Osteocyte (in vitro differentiated cells): Measurements from ENCODE around the gene PRTFDC1. TPM values are rescaled to one million over a fixed set of nuclear protein-coding genes. Genes with fewer than 3 reads are reported as not detected.
A peak's percentile ranks its signal among the peaks of the same experiment; 100 is the strongest.

Experiments used
- DNase-seq: peaks from one replicate; pipeline ENCODE4 v3.0.0; 2021; ENCODE audit warnings: mixed read lengths; ENCODE audit not compliant: unreplicated experiment; ENCODE audit errors: extremely low spot score
- H3K27ac Mint-ChIP-seq: one replicate; pipeline ENCODE4 v1.8.0; 2021; ENCODE audit warnings: mild to moderate bottlenecking, mixed read lengths; ENCODE audit not compliant: unreplicated experiment
- H3K27me3 Mint-ChIP-seq: one replicate; pipeline ENCODE4 v1.8.0; 2021; ENCODE audit warnings: mixed read lengths; ENCODE audit not compliant: unreplicated experiment
- H3K36me3 Mint-ChIP-seq: one replicate; pipeline ENCODE4 v1.8.0; 2021; ENCODE audit warnings: mixed read lengths; ENCODE audit not compliant: unreplicated experiment
- H3K4me1 Mint-ChIP-seq: one replicate; pipeline ENCODE4 v1.8.0; 2021; ENCODE audit warnings: mixed read lengths; ENCODE audit not compliant: unreplicated experiment
- H3K4me3 Mint-ChIP-seq: one replicate; pipeline ENCODE4 v1.8.0; 2021; ENCODE audit warnings: mild to moderate bottlenecking, moderate library complexity, mixed read lengths; ENCODE audit not compliant: unreplicated experiment
- H3K9me3 Mint-ChIP-seq: one replicate; pipeline ENCODE4 v1.8.0; 2021; ENCODE audit warnings: mixed read lengths; ENCODE audit not compliant: unreplicated experiment
- CTCF ChIP-seq: fragments of 200-600 bp; sonication (generic); IDR thresholded peaks from 2 replicates; pipeline ENCODE4 v1.5.0; 2021; ENCODE audit warnings: antibody characterized with exemption, mild to moderate bottlenecking, moderate library complexity
- total RNA-seq: library from RNA; stranded (reverse); gene quantifications from 2 replicates; pipeline ENCODE4 v1.2.1, GENCODE V29; 2021

Gene PRTFDC1
- total RNA-seq, 1 donor from 2014 or later: 4.4 TPM

- H3K27ac Mint-ChIP-seq: no peak overlapping the region
These were observed 52.8 kb downstream of the PRTFDC1 start for GRCh38 chr10:24899571-24899970.

DNA sequence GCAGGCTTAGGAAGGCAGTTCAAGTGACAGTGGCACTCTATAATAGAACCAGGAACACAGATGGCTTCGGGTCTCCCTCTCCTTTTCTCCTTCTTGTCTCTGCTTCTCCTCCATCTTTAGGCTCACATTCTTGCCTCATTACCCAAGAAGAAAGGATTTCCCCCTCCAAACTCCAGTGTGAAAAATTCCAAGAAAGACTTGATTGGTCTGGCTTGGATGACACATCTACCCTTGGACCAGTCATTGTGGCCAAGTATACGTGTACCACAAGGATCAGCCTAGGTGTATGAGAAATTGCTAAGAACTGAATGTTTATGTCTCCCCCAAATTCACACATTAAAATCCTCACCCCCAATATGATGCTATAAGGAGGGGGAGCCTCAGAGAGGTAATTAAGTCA is 53.9 kb downstream of the PRTFDC1 start:
- H3K27me3 Mint-ChIP-seq: no peaks in the 10 kb centered on the region
- no peaks in the 10 kb centered on the region for H3K9me3 Mint-ChIP-seq
- H3K4me3 Mint-ChIP-seq: no peak overlapping the region
- H3K27ac Mint-ChIP-seq: no peak overlapping the region
- H3K4me1 Mint-ChIP-seq: peaks cover 41% of the 10 kb centered on the region
- no peak for DNase-seq
- H3K36me3 Mint-ChIP-seq: no peaks in the 10 kb centered on the region
- TF ChIP-seq CTCF: no peak

More at GRCh38 chr10:24899571-24899970, 52.8 kb downstream of the PRTFDC1 start:
- DNase-seq: no peak
- Mint-ChIP-seq H3K4me1 (peaks cover 31% of the 10 kb centered on the region), H3K9me3 (no peaks in the 10 kb centered on the region), H3K36me3 (no peaks in the 10 kb centered on the region), H3K4me3 (no peak overlapping the region), H3K27me3 (no peaks in the 10 kb centered on the region)
- TF ChIP-seq CTCF: no peak

DNA sequence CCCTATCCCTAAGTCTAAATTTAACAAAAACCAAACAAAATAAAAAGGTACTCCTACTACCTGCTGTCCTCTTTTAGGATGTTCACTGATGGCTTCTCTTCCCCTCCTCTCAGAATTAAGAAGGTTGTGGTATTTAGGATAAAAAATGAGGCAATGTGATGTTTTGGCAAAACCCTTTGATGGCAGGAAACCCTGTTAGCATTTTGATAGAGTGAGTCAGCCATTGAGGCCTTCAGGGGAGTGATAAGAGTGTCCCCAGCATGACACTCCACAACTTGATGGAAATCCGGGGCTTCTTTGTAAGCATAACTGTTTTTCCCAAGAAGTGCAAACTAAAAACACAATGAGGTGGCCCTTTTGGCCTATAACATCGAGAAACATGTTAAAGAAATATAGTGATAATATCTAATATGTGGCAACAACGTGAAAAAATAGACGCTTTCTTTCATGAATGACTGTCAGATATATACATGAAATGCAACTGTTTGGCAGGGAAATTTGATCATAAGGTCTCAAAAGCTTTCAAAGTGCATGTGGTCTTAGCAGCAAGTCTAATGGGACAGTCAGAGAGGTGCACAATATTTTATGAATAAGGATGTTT is 55.0 kb downstream of the PRTFDC1 start:
- DNase-seq: no peak
- Mint-ChIP-seq H3K27me3 (no peaks in the 10 kb centered on the region), H3K36me3 (no peaks in the 10 kb centered on the region), H3K4me1 (peaks cover 47% of the 10 kb centered on the region), H3K9me3 (no peaks in the 10 kb centered on the region), H3K27ac (no peak overlapping the region), H3K4me3 (no peak overlapping the region)
- no peak for TF ChIP-seq CTCF

GRCh38 chr10:24894728-24895127 is 57.7 kb downstream of the PRTFDC1 start:
- Mint-ChIP-seq H3K27me3 (no peaks in the 10 kb centered on the region), H3K27ac (no peak overlapping the region), H3K36me3 (no peaks in the 10 kb centered on the region), H3K4me1 (peaks cover 56% of the 10 kb centered on the region), H3K4me3 (no peak overlapping the region), H3K9me3 (no peaks in the 10 kb centered on the region)
- no peak for DNase-seq
- TF ChIP-seq CTCF: no peak

GRCh38 chr10:24894309-24894708 is 58.1 kb downstream of the PRTFDC1 start:
- Mint-ChIP-seq H3K27me3 (no peaks in the 10 kb centered on the region), H3K9me3 (peaks cover under 1% of the 10 kb centered on the region), H3K36me3 (no peaks in the 10 kb centered on the region), H3K4me3 (no peak overlapping the region), H3K4me1 (peaks cover 60% of the 10 kb centered on the region), H3K27ac (peak overlapping the region; percentile 78)
- TF ChIP-seq CTCF: no peak
- DNase-seq: no peak
